ENCODE data around the gene GASK1A. TPM values are rescaled to one million over a fixed set of nuclear protein-coding genes. Genes with fewer than 3 reads are reported as not detected.

The GASK1A gene
- total RNA-seq, 2 donors from 2014 or later: 4.0 to 5.3 TPM

GRCh38 chr3:43036621-43037423, 57.7 kb downstream of the GASK1A start:
- no peak for TF ChIP-seq CTCF (conservative IDR thresholded peaks at IDR 0.05)
- no peaks in the 10 kb centered on the region for H3K4me1 Mint-ChIP-seq
- H3K36me3 ChIP-seq (ENCODE audit: control insufficient read depth, insufficient read depth, low read length): no peaks in the 10 kb centered on the region
- no peak overlapping the region for H3K4me3 Mint-ChIP-seq
- no peaks in the 10 kb centered on the region for H3K27me3 ChIP-seq (ENCODE audit: control insufficient read depth, insufficient read depth, low read length, poor library complexity, severe bottlenecking)
- WGBS, 2 experiments (ENCODE audit: insufficient coverage in 1 of 2, insufficient read length in 1 of 2): 90 to 99% methylated on average over 9 of the region's 9 CpGs
- peaks cover 2% of the 10 kb centered on the region for H3K9me3 Mint-ChIP-seq
- H3K27me3 Mint-ChIP-seq (ENCODE audit: insufficient read depth): peaks cover 7% of the 10 kb centered on the region
- H3K27ac ChIP-seq (ENCODE audit: low read depth, low read length): no peak overlapping the region
- no peak overlapping the region for H3K27ac Mint-ChIP-seq
- DNase-seq: peak; percentile 24
- no peak overlapping the region for H3K4me3 ChIP-seq (ENCODE audit: low read length)
- H3K4me1 ChIP-seq (ENCODE audit: control insufficient read depth, insufficient read depth, low read length): no peaks in the 10 kb centered on the region
- no peaks in the 10 kb centered on the region for H3K9me3 ChIP-seq (ENCODE audit: control insufficient read depth, low read length)
- H3K36me3 Mint-ChIP-seq (ENCODE audit: low read depth): no peaks in the 10 kb centered on the region
- H3K9ac ChIP-seq (ENCODE audit: extremely low read depth, low read length, poor library complexity, severe bottlenecking): no peak overlapping the region

- Mint-ChIP-seq H3K4me1 (no peaks in the 10 kb centered on the region), H3K27me3 (ENCODE audit: insufficient read depth) (peaks cover 7% of the 10 kb centered on the region), H3K4me3 (no peak overlapping the region), H3K9me3 (peaks cover 9% of the 10 kb centered on the region), H3K27ac (no peak overlapping the region), H3K36me3 (ENCODE audit: low read depth) (no peaks in the 10 kb centered on the region)
- no peaks in the 10 kb centered on the region for H3K9me3 ChIP-seq (ENCODE audit: control insufficient read depth, low read length)
- 93 to 97% methylated on average over 5 to 7 of the region's 7 CpGs for WGBS, 2 experiments (ENCODE audit: insufficient coverage in 1 of 2, insufficient read length in 1 of 2)
- no peaks in the 10 kb centered on the region for H3K27me3 ChIP-seq (ENCODE audit: control insufficient read depth, insufficient read depth, low read length, poor library complexity, severe bottlenecking)
- no peak for TF ChIP-seq CTCF (conservative IDR thresholded peaks at IDR 0.05)
- no peaks in the 10 kb centered on the region for H3K36me3 ChIP-seq (ENCODE audit: control insufficient read depth, insufficient read depth, low read length)
- H3K4me1 ChIP-seq (ENCODE audit: control insufficient read depth, insufficient read depth, low read length): no peaks in the 10 kb centered on the region
- no peak for DNase-seq
- no peak overlapping the region for H3K9ac ChIP-seq (ENCODE audit: extremely low read depth, low read length, poor library complexity, severe bottlenecking)
- no peak overlapping the region for H3K4me3 ChIP-seq (ENCODE audit: low read length)
- no peak overlapping the region for H3K27ac ChIP-seq (ENCODE audit: low read depth, low read length)
These were observed 58.9 kb downstream of the GASK1A start for GRCh38 chr3:43038010-43038409.

- no peak for TF ChIP-seq CTCF (conservative IDR thresholded peaks at IDR 0.05)
- Mint-ChIP-seq H3K4me1 (no peaks in the 10 kb centered on the region), H3K27ac (no peak overlapping the region), H3K4me3 (no peak overlapping the region), H3K27me3 (ENCODE audit: insufficient read depth) (peaks cover 13% of the 10 kb centered on the region), H3K9me3 (peaks cover 43% of the 10 kb centered on the region), H3K36me3 (ENCODE audit: low read depth) (peaks cover 10% of the 10 kb centered on the region)
- no peak overlapping the region for H3K4me3 ChIP-seq (ENCODE audit: low read length)
- H3K27ac ChIP-seq (ENCODE audit: low read depth, low read length): no peak overlapping the region
- no peaks in the 10 kb centered on the region for H3K4me1 ChIP-seq (ENCODE audit: control insufficient read depth, insufficient read depth, low read length)
- peak; percentile 7 for DNase-seq
- no peaks in the 10 kb centered on the region for H3K27me3 ChIP-seq (ENCODE audit: control insufficient read depth, insufficient read depth, low read length, poor library complexity, severe bottlenecking)
- WGBS, 2 experiments (ENCODE audit: insufficient coverage in 1 of 2, insufficient read length in 1 of 2): 78 to 95% methylated on average over 1 to 2 of the region's 2 CpGs
- H3K9me3 ChIP-seq (ENCODE audit: control insufficient read depth, low read length): peaks cover 30% of the 10 kb centered on the region
- H3K36me3 ChIP-seq (ENCODE audit: control insufficient read depth, insufficient read depth, low read length): no peaks in the 10 kb centered on the region
- no peak overlapping the region for H3K9ac ChIP-seq (ENCODE audit: extremely low read depth, low read length, poor library complexity, severe bottlenecking)
These were observed 62.4 kb downstream of the GASK1A start for GRCh38 chr3:43041517-43041916.

All from endodermal cell (in vitro differentiated cells).